Measurements from ENCODE around the gene RELCH.
A peak's percentile ranks its signal among the peaks of the same experiment; 100 is the strongest.

The RELCH gene

GRCh38 chr18:62332431-62332830 lies 145.4 kb downstream of the RELCH start:
- DNase-seq: no peak
- in situ Hi-C loops (cut with MboI; ENCODE audit: low pct_unique_long_range_greater_than_20kb, low sequenced_read_pairs): no loop called here

DNA sequence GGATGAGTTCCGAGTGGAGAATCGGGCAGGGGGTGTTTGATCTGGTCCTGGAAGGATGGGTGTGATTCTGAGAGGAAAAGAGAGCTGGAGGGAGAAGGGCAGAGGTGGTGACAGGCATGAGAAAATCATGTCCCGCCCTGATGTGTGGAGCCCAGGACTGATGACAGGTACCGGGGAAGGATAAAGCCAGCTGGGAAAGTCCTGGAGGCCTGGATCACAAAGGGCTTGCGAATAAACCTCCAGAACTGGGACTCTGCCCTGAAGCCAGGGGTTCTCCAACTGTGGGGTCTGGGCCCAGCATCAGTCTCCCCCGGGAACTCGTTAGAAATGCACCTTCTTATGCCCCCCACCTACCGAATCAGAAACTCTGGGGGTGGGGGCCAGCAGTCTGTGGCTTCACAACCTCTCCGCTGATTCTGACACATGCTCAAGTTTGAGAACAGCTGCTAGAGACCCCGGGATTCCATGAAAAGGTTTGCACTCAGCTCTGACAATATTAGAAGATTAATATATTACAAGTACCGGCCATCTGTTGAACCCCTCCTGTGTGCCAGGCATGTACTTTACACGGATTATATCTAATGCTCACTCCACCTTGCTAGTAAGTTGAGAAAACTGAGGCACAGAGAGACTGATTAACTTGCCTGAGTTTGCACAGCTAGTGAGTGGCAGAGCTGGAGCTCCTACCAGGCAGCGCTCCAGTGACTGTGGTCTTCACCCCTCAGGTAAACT lies 146.1 kb downstream of the RELCH start:
- in situ Hi-C loops (cut with MboI; ENCODE audit: low pct_unique_long_range_greater_than_20kb, low sequenced_read_pairs): no loop called here
- DNase-seq: no peak

DNA sequence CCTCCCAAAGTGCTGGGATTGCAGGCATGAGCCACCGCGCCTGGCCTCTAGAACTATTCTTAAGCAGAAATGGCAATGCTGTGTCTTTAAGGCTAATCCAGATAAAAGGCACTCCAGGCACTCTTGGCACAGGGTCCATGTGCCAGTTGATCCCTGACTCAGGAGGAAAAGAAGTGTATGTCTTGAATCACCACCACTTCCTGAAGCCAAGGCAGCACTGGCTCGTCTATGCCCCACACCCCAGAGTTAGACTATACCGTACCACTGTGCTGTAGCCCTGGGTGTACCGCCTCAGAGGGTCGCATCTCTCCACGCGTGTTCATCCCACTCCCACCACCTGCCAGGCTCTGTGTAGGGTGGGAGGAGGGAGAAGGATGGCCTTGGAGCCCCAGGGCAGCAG lies 147.1 kb downstream of the RELCH start:
- in situ Hi-C loops (cut with MboI; ENCODE audit: low pct_unique_long_range_greater_than_20kb, low sequenced_read_pairs): no loop called here
- DNase-seq: no peak

DNA sequence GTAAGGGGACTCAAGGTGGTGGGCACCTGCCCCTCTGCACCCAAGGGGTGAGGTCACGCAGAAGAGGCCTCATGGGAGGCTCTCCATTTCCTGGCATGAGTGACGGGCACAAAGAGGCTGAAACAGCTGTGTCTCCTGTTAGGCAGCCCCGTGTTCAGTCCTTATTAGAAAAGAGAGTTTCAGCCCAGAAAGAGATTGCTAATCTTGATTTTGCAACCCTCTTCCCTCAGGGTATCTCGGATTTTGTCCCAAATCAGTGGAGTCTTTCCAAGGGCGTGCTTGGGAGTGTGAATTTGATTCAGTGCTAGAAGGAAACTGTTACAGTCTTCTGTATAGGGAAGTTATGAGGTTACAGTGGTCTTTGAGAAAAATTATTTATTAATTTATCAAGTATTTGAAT lies 148.4 kb downstream of the RELCH start:
- in situ Hi-C loops (cut with MboI; ENCODE audit: low pct_unique_long_range_greater_than_20kb, low sequenced_read_pairs): no loop called here
- no peak for DNase-seq

- DNase-seq: no peak
- in situ Hi-C loops (cut with MboI; ENCODE audit: low pct_unique_long_range_greater_than_20kb, low sequenced_read_pairs): no loop called here
These were observed 149.6 kb downstream of the RELCH start for GRCh38 chr18:62336618-62337017.

DNA sequence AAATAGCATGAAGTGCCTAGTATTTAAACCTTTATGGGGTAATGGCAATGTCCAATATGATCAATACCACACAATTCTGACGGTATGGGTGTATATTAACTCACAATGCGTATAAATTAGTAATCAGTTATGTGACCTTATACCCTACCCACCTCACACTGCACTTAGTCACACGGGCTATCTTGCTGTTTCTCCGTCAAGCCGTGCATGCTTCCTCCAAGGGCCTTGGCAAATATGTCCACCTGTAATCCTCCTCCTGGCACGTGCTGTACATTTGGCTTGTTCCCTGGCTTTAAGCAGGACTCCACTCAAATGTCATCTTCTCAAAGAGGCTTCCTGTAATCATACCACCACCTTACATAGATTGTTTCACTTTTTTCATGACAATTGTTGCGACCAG lies 150.3 kb downstream of the RELCH start:
- no peak for DNase-seq
- in situ Hi-C loops (cut with MboI; ENCODE audit: low pct_unique_long_range_greater_than_20kb, low sequenced_read_pairs): no loop called here

GRCh38 chr18:62338446-62339105 lies 151.5 kb downstream of the RELCH start:
- DNase-seq: no peak
- in situ Hi-C loops (cut with MboI; ENCODE audit: low pct_unique_long_range_greater_than_20kb, low sequenced_read_pairs): no loop called here

DNA sequence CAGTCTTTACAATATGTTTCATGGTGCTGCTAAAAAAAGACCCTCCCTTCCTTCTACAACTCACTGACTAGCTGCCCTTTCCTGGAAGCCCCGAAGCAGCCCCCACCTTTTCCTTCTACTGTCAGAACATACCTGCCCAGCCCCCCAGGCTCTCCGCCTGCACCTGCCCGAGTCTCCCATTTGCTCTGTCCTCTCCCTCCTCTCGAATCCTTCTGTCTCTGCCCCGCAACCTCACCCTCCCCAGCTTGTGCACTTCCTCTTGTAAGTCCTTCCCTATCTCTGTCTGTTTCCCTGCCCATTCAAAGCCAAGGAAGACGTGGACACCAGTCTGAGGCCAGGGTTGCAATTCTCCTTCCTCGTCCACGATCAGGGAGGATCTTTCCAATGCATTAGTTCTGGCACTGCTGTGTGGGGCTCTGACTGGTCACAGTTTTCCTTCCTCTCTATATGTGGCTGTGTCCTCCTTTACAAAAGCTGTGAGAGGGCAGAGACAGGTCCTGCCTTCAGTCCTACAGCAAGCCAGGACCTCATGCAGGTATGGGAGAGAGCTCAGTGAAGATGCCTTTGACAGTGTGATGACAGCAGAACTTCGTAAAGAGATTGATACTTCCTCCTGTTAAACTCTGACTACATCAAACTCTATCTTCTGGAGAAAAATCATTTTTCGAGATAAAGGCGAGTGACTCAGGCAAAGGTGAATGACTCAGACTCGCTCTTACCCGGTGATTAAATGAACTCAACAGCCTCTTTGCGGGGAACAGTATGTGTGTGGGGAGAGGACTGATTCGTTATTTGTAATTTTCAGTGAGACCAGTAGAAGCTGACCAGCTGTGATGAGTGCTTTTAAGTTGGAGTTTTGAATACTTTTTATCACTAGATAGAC lies 152.3 kb downstream of the RELCH start:
- in situ Hi-C loops (cut with MboI; ENCODE audit: low pct_unique_long_range_greater_than_20kb, low sequenced_read_pairs): no loop called here

GRCh38 chr18:62340996-62341395 lies 153.9 kb downstream of the RELCH start:
- in situ Hi-C loops (cut with MboI; ENCODE audit: low pct_unique_long_range_greater_than_20kb, low sequenced_read_pairs): no loop called here
- no peak for DNase-seq

More for the DNA sequence above, 152.3 kb downstream of the RELCH start:
- DNase-seq: no peak

- in situ Hi-C loops (cut with MboI; ENCODE audit: low pct_unique_long_range_greater_than_20kb, low sequenced_read_pairs): no loop called here
- no peak for DNase-seq
These were observed 154.4 kb downstream of the RELCH start for GRCh38 chr18:62341473-62341872.

GRCh38 chr18:62342884-62343283 lies 155.8 kb downstream of the RELCH start:
- no peak for DNase-seq
- in situ Hi-C loops (cut with MboI; ENCODE audit: low pct_unique_long_range_greater_than_20kb, low sequenced_read_pairs): no loop called here

- DNase-seq: no peak
- in situ Hi-C loops (cut with MboI; ENCODE audit: low pct_unique_long_range_greater_than_20kb, low sequenced_read_pairs): no loop called here
These were observed 156.3 kb downstream of the RELCH start for GRCh38 chr18:62343316-62343715.

- no peak for DNase-seq
- in situ Hi-C loops (cut with MboI; ENCODE audit: low pct_unique_long_range_greater_than_20kb, low sequenced_read_pairs): no loop called here
These were observed 158.9 kb downstream of the RELCH start for GRCh38 chr18:62345909-62346308.

GRCh38 chr18:62346333-62347088 lies 159.5 kb downstream of the RELCH start:
- no peak for DNase-seq
- in situ Hi-C loops (cut with MboI; ENCODE audit: low pct_unique_long_range_greater_than_20kb, low sequenced_read_pairs): no loop called here

GRCh38 chr18:62347089-62347506 lies 160.0 kb downstream of the RELCH start:
- DNase-seq: peak; percentile 34
- in situ Hi-C loops (cut with MboI; ENCODE audit: low pct_unique_long_range_greater_than_20kb, low sequenced_read_pairs): no loop called here

- no peak for DNase-seq
- in situ Hi-C loops (cut with MboI; ENCODE audit: low pct_unique_long_range_greater_than_20kb, low sequenced_read_pairs): no loop called here
These were observed 161.4 kb downstream of the RELCH start for GRCh38 chr18:62348474-62348873.

DNA sequence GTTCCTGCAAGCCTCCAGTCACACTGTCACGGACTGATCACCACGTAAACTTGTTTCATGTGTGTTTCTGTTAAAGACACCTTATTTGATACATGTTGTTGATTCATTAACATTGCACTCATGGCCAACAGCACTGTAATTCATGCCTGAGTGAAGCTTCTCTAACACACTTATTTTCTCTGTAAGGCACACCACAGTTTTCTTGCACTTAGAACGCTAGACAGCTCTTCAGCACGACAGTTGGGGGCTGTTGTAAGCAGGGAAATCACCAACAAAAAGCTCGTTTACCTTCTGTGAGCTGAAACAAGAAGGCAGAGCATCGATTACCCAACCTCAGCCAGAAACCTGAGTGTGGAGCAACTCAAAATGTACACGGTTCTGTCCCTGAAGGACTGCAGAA lies 166.1 kb downstream of the RELCH start:
- in situ Hi-C loops (cut with MboI; ENCODE audit: low pct_unique_long_range_greater_than_20kb, low sequenced_read_pairs): no loop called here

GRCh38 chr18:62354151-62354550 lies 167.1 kb downstream of the RELCH start:
- in situ Hi-C loops (cut with MboI; ENCODE audit: low pct_unique_long_range_greater_than_20kb, low sequenced_read_pairs): no loop called here
- peak; percentile 17 for DNase-seq

More for the DNA sequence above, 166.1 kb downstream of the RELCH start:
- no peak for DNase-seq

DNA sequence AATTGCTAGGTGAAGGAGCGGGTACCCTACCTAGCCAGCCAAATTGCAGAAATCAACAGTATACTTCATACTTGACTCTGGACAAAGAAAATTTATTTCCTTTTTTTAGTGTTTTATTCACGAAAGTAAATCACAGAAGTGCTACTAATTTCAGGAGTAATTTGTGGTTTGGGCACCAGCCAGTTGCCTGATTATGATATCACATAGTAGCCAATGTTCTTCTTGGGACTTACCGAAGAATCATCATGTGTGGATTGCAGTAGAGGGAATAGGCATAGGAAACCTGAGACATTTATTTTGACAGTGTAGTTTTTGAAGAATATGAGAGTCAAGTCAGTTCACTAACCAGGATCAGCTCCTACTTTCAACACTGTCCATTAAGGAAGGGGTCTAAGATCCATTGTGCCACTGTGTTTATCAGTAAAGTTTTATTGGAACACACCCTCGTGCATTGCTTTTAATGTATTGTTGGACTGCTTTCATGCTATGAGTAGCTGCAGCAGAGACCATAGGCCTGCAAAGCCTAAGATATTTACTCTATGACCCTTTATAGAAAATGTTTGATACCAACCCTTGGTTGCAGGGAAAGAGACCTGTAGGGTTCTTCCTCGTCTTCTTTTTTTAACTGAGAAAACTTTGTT lies 170.1 kb downstream of the RELCH start:
- DNase-seq: no peak
- in situ Hi-C loops (cut with MboI; ENCODE audit: low pct_unique_long_range_greater_than_20kb, low sequenced_read_pairs): no loop called here

All from KBM-7 (cell line).